Measurements from ENCODE around the gene GRXCR1. TPM values are rescaled to one million over a fixed set of nuclear protein-coding genes. Genes with fewer than 3 reads are reported as not detected.

The GRXCR1 gene
- total RNA-seq, 1 experiment from 2014 or later, result not detected

DNA sequence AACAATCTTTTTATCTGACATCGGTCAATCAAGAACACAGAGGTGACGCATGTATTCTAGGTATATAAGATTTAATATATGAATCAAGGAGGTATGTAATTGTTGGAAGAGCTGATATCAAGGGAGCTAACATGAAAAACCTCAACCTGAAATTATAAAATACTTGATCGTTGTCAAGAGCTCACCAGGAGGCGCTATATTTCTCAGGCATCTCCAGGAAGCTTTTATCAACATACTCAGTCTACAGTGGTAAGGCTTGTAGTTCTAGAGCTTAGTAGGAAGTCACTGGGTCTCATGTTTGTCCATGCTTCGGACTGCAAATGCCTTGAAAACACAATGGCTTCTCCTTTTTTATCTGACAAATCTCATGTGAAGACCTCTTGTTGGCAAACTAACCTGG, 156.1 kb downstream of the GRXCR1 start:
- POLR2A ChIA-PET, result no interaction called here
- CTCF ChIA-PET, result interaction anchor here (0.9 to 1.0 kb wide), 3 partner anchors 54 to 83 kb away, joined by 3 read pairs; no protein-coding TSS in a partner anchor
- H3K4me3 ChIP-seq (ENCODE audit: low read depth, low read length), result no peak overlapping the region

DNA sequence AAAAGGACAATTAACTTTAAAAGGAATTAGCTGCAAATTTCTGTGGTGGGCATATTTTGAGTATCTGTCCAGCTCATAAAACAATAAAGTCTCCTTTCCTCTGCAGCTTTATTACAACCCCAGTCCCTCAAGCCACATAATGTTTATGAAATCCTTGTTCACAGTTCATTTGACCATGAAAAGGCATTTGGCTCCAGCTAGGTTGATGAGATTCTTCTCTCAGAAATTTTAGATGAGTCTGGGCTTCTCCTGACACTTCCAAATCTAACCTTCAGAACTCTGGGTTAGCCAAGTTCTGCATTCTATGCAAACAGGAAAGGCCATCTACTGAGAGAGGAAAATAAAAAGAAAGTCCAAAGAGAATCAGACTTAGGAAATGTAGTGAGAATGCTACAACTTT, 156.8 kb downstream of the GRXCR1 start:
- Mint-ChIP-seq H3K36me3 (ENCODE audit: insufficient read depth, unreplicated experiment) (no peaks in the 10 kb centered on the region), H3K9me3 (ENCODE audit: unreplicated experiment) (no peaks in the 10 kb centered on the region), H3K4me3 (ENCODE audit: unreplicated experiment) (no peak overlapping the region), H3K4me1 (ENCODE audit: low read depth, unreplicated experiment) (no peaks in the 10 kb centered on the region), H3K27me3 (ENCODE audit: insufficient read depth, unreplicated experiment) (no peaks in the 10 kb centered on the region), H3K27ac (ENCODE audit: unreplicated experiment) (no peak overlapping the region)
- Histone ChIP-seq H3K36me3 (ENCODE audit: control insufficient read depth, insufficient read depth, low read length) (no peaks in the 10 kb centered on the region), H3K27me3 (replicated peaks; ENCODE audit: control insufficient read depth, insufficient read depth, low read length) (no peaks in the 10 kb centered on the region), H3K9me3 (no peaks in the 10 kb centered on the region), H3K4me1 (no peaks in the 10 kb centered on the region), H3K4me3 (ENCODE audit: low read depth, low read length) (no peak overlapping the region)
- TF ChIP-seq, protein P1, sequence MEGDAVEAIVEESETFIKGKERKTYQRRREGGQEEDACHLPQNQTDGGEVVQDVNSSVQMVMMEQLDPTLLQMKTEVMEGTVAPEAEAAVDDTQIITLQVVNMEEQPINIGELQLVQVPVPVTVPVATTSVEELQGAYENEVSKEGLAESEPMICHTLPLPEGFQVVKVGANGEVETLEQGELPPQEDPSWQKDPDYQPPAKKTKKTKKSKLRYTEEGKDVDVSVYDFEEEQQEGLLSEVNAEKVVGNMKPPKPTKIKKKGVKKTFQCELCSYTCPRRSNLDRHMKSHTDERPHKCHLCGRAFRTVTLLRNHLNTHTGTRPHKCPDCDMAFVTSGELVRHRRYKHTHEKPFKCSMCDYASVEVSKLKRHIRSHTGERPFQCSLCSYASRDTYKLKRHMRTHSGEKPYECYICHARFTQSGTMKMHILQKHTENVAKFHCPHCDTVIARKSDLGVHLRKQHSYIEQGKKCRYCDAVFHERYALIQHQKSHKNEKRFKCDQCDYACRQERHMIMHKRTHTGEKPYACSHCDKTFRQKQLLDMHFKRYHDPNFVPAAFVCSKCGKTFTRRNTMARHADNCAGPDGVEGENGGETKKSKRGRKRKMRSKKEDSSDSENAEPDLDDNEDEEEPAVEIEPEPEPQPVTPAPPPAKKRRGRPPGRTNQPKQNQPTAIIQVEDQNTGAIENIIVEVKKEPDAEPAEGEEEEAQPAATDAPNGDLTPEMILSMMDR (IDR thresholded peaks at IDR 0.05; ENCODE audit: insufficient read depth in 1 of 2, low read depth in 1 of 2, low read length in 1 of 2, severe bottlenecking in 1 of 2, unreplicated experiment in 1 of 2), result no peak
- ChIA-PET CTCF (interaction anchor here (0.9 kb wide), 1 partner anchor 82 kb away, joined by 3 read pairs; no protein-coding TSS in a partner anchor), POLR2A (no interaction called here)
- DNase-seq, result no peak
- intact Hi-C loops (cut with micrococcal nuclease; ENCODE audit: unreplicated experiment), result no loop called here
- no TSS peak for BruUV-seq (replicated peaks)

More for the DNA sequence above, 156.1 kb downstream of the GRXCR1 start:
- no peaks in the 10 kb centered on the region for H3K4me1 Mint-ChIP-seq (ENCODE audit: low read depth, unreplicated experiment)
- H3K9me3 Mint-ChIP-seq (ENCODE audit: unreplicated experiment), result no peaks in the 10 kb centered on the region
- Histone ChIP-seq H3K27me3 (replicated peaks; ENCODE audit: control insufficient read depth, insufficient read depth, low read length) (no peaks in the 10 kb centered on the region), H3K4me1 (no peaks in the 10 kb centered on the region), H3K36me3 (ENCODE audit: control insufficient read depth, insufficient read depth, low read length) (no peaks in the 10 kb centered on the region), H3K9me3 (no peaks in the 10 kb centered on the region)
- BruUV-seq (replicated peaks), result no TSS peak
- no peak for DNase-seq
- no peaks in the 10 kb centered on the region for H3K36me3 Mint-ChIP-seq (ENCODE audit: insufficient read depth, unreplicated experiment)
- intact Hi-C loops (cut with micrococcal nuclease; ENCODE audit: unreplicated experiment), result no loop called here
- H3K27me3 Mint-ChIP-seq (ENCODE audit: insufficient read depth, unreplicated experiment), result no peaks in the 10 kb centered on the region
- no peak overlapping the region for H3K27ac Mint-ChIP-seq (ENCODE audit: unreplicated experiment)
- TF ChIP-seq, protein P1 (IDR thresholded peaks at IDR 0.05; ENCODE audit: insufficient read depth in 1 of 2, low read depth in 1 of 2, low read length in 1 of 2, severe bottlenecking in 1 of 2, unreplicated experiment in 1 of 2), result no peak
- H3K4me3 Mint-ChIP-seq (ENCODE audit: unreplicated experiment), result no peak overlapping the region

DNA sequence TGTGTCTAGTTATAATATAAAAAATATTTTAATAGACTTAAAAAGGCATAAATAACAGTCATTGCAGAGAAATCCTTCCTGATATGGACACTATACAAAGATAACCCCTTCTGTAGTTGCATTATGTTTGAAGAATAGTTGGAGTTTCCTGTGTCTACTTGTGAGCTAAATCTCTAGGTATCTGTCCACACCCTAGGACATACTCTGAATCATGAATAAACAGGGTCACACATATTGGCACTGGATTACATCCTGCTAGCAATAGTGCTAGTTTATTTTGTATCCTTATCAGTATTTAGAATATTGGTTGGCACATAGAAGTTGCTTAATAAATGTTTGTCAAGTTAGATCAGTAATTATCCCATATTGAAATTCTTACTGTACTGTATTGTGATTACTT, 173.9 kb downstream of the GRXCR1 start:
- Mint-ChIP-seq H3K4me3 (ENCODE audit: unreplicated experiment) (no peak overlapping the region), H3K27ac (ENCODE audit: unreplicated experiment) (no peak overlapping the region), H3K36me3 (ENCODE audit: insufficient read depth, unreplicated experiment) (no peaks in the 10 kb centered on the region), H3K4me1 (ENCODE audit: low read depth, unreplicated experiment) (no peaks in the 10 kb centered on the region), H3K27me3 (ENCODE audit: insufficient read depth, unreplicated experiment) (no peaks in the 10 kb centered on the region), H3K9me3 (ENCODE audit: unreplicated experiment) (no peaks in the 10 kb centered on the region)
- Histone ChIP-seq H3K4me1 (no peaks in the 10 kb centered on the region), H3K36me3 (ENCODE audit: control insufficient read depth, insufficient read depth, low read length) (no peaks in the 10 kb centered on the region), H3K27me3 (replicated peaks; ENCODE audit: control insufficient read depth, insufficient read depth, low read length) (no peaks in the 10 kb centered on the region), H3K9me3 (no peaks in the 10 kb centered on the region), H3K4me3 (ENCODE audit: low read depth, low read length) (no peak overlapping the region)
- ChIA-PET POLR2A (no interaction called here), CTCF (no interaction called here)
- TF ChIP-seq, protein P1 (IDR thresholded peaks at IDR 0.05; ENCODE audit: insufficient read depth in 1 of 2, low read depth in 1 of 2, low read length in 1 of 2, severe bottlenecking in 1 of 2, unreplicated experiment in 1 of 2), result no peak
- DNase-seq, result no peak
- no TSS peak for BruUV-seq (replicated peaks)
- intact Hi-C loops (cut with micrococcal nuclease; ENCODE audit: unreplicated experiment), result no loop called here
